HCT116 (cell line): ENCODE data around the gene WBP2NL. TPM values are rescaled to one million over a fixed set of nuclear protein-coding genes. Genes with fewer than 3 reads are reported as not detected.

Source experiments
- ATAC-seq: fragments of 200-7000 bp; cut with Tn5 transposase; 2 replicates; pipeline ENCODE4 v1.9.1; 2020; ENCODE audit warnings: mild to moderate bottlenecking, moderate library complexity
- BruUV-seq: library from RNA; stranded (reverse); fragments of 400-500 nt; replicated peaks from 2 replicates; lab custom pipeline; 2021; lab: Mats Ljungman, UMichigan
- CTCF ChIA-PET: fragments of 300-600 bp; sonication (Branson Sonifier 250); formaldehyde crosslinking; loops from one replicate; lab custom pipeline; 2021; ENCODE audit warnings: antibody characterized with exemption; lab: Charles Lee
- POLR2A ChIA-PET: fragments of 300-600, 350-600 bp; sonication (Branson Sonifier 250); formaldehyde crosslinking; loops from one replicate; lab custom pipeline; 2021; ENCODE audit warnings: antibody characterized with exemption; lab: Charles Lee
- RAD21 ChIA-PET, 2 experiments: fragments of 300-600 bp; sonication (Branson Sonifier 250); formaldehyde crosslinking; loops; one replicate each; lab custom pipeline; 2023; ENCODE audit warnings: low total read pairs in 2 of 2; ENCODE audit not compliant: uncharacterized antibody in 2 of 2, unreplicated experiment in 2 of 2, low non-redundant PET in 1 of 2; lab: Charles Lee
- DNase-seq: peaks from one replicate; pipeline ENCODE4 v3.0.0-alpha.2; 2010; ENCODE audit warnings: low read depth, low spot score
- H2AFZ ChIP-seq: fragments of 200-600 bp; shearing (Covaris generic), sonication (generic); 2 replicates; pipeline ENCODE4 v1.6.1; 2017; ENCODE audit warnings: low read depth, mixed run types, mixed read lengths, antibody characterized with exemption, low read length; ENCODE audit not compliant: poor library complexity, severe bottlenecking
- H3K27ac ChIP-seq: 2 replicates; pipeline ENCODE4 v1.5.1; 2012; ENCODE audit warnings: low read depth, low read length
- H3K27me3 ChIP-seq: fragments of 200-600 bp; sonication (generic); 2 replicates; pipeline ENCODE4 v1.6.1; 2016; ENCODE audit warnings: mixed run types, low read length, mixed read lengths; ENCODE audit not compliant: insufficient read depth
- H3K36me3 ChIP-seq, 2 experiments: fragments of 200-500 bp in 1 of 2; fragments of 200-600 bp in 1 of 2; sonication (Bioruptor generic) in 1 of 2; sonication (generic) in 1 of 2; 2 replicates each; pipeline versions ENCODE4 v1.5.1 to v1.6.1; 2014 to 2016; ENCODE audit warnings: low read length in 2 of 2, inconsistent platforms in 1 of 2, mixed read lengths in 1 of 2, mixed run types in 1 of 2; ENCODE audit not compliant: insufficient read depth in 2 of 2, control insufficient read depth in 1 of 2
- H3K4me1 ChIP-seq, 2 experiments: fragments of 200-600 bp in 1 of 2; sonication (generic) in 1 of 2; 2 replicates each; pipeline versions ENCODE4 v1.5.1 to v1.6.1; 2012 to 2017; ENCODE audit warnings: low read length in 2 of 2, inconsistent platforms in 1 of 2, mild to moderate bottlenecking in 1 of 2, mixed read lengths in 1 of 2, mixed run types in 1 of 2, moderate library complexity in 1 of 2; ENCODE audit not compliant: insufficient read depth in 2 of 2, control insufficient read depth in 1 of 2
- H3K4me2 ChIP-seq: fragments of 200-600 bp; sonication (generic); 2 replicates; pipeline ENCODE4 v1.6.1; 2017; ENCODE audit warnings: mixed run types, low read length, mixed read lengths
- H3K4me3 ChIP-seq, 2 experiments: fragments of 200-600 bp in 1 of 2; sonication (generic) in 1 of 2; replicated peaks in 1 of 2; 2 replicates each; pipeline ENCODE4 v1.5.1; 2011 to 2016; ENCODE audit warnings: low read length in 2 of 2, control low read depth in 1 of 2, low read depth in 1 of 2, mild to moderate bottlenecking in 1 of 2, mixed read lengths in 1 of 2, mixed run types in 1 of 2
- H3K79me2 ChIP-seq: fragments of 200-600 bp; sonication (generic); 2 replicates; pipeline ENCODE4 v1.6.1; 2017; ENCODE audit warnings: mild to moderate bottlenecking, mixed run types, low read length, moderate library complexity, mixed read lengths; ENCODE audit not compliant: insufficient read depth
- H3K9ac ChIP-seq: fragments of 200-600 bp; sonication (generic); 2 replicates; pipeline ENCODE4 v1.6.1; 2016; ENCODE audit warnings: low read length, mixed read lengths
- H3K9me2 ChIP-seq: fragments of 200-600 bp; sonication (generic), shearing (Covaris generic); 2 replicates; pipeline ENCODE4 v1.6.1; 2017; ENCODE audit warnings: mixed run types, mild to moderate bottlenecking, moderate library complexity; ENCODE audit not compliant: insufficient read depth
- H3K9me3 ChIP-seq, 2 experiments: fragments of 200-500 bp in 1 of 2; fragments of 200-600 bp in 1 of 2; sonication (Bioruptor generic) in 1 of 2; sonication (generic) in 1 of 2; 2 replicates each; pipeline ENCODE4 v1.6.1; 2014 to 2017; ENCODE audit warnings: low read length in 2 of 2, mixed read lengths in 2 of 2, inconsistent platforms in 1 of 2, low read depth in 1 of 2, mild to moderate bottlenecking in 1 of 2, mixed run types in 1 of 2, moderate library complexity in 1 of 2; ENCODE audit not compliant: control insufficient read depth in 1 of 2, insufficient read depth in 1 of 2
- H4K20me1 ChIP-seq: fragments of 200-600 bp; sonication (generic), shearing (Covaris generic); 2 replicates; pipeline ENCODE4 v1.6.1; 2017; ENCODE audit warnings: mixed run types, mild to moderate bottlenecking, moderate library complexity; ENCODE audit not compliant: insufficient read depth
- CEBPB ChIP-seq: IDR thresholded peaks from 2 replicates; pipeline ENCODE4 v1.6.1; 2012; ENCODE audit warnings: low read depth
- ELF1 ChIP-seq: IDR thresholded peaks from 2 replicates; pipeline ENCODE4 v1.6.1; 2012; ENCODE audit warnings: low read depth, borderline replicate concordance
- EZH2 ChIP-seq: fragments of 200-600 bp; sonication (generic); IDR thresholded peaks from 2 replicates; pipeline ENCODE4 v1.6.1; 2017; ENCODE audit warnings: antibody characterized with exemption, mixed run types
- RAD21 ChIP-seq: IDR thresholded peaks from 2 replicates; pipeline ENCODE4 v1.6.1; 2012; ENCODE audit warnings: low read depth, mild to moderate bottlenecking
- SP1 ChIP-seq: IDR thresholded peaks from 2 replicates; pipeline ENCODE4 v1.6.1; 2012; ENCODE audit warnings: low read depth
- TCF7L2 ChIP-seq: IDR thresholded peaks from 2 replicates; pipeline ENCODE4 v1.7.0; 2011; ENCODE audit warnings: borderline replicate concordance, inconsistent platforms; ENCODE audit not compliant: insufficient read depth, insufficient read length; ENCODE audit errors: extremely low read depth
- YY1 ChIP-seq: IDR thresholded peaks from 2 replicates; pipeline ENCODE4 v1.6.1; 2011; ENCODE audit warnings: low read length, low read depth, moderate library complexity, mild to moderate bottlenecking; ENCODE audit not compliant: insufficient replicate concordance; ENCODE audit errors: extremely low read depth
- ZFX ChIP-seq: fragments of 450-650 bp; IDR thresholded peaks from 2 replicates; pipeline ENCODE4 v1.6.1; 2017
- intact Hi-C: fragments of 100-400 bp; cut with micrococcal nuclease; formaldehyde crosslinking; loops from 2 replicates; pipeline ENCODE4 v1.10.0; 2022
- total RNA-seq: library from RNA; stranded (reverse); gene quantifications from one replicate; pipeline ENCODE4 v1.2.1, GENCODE V29; 2021; ENCODE audit not compliant: unreplicated experiment
- TF ChIP-seq, protein P1 (sequence below): IDR thresholded peaks from 2 replicates; pipeline ENCODE4 v1.6.1; 2011; ENCODE audit warnings: mild to moderate bottlenecking, low read length, moderate library complexity; ENCODE audit not compliant: insufficient replicate concordance; ENCODE audit errors: extremely low read depth
- TF ChIP-seq, protein P2 (sequence below): IDR thresholded peaks from 2 replicates; pipeline ENCODE4 v1.6.1; 2012

The WBP2NL gene
- total RNA-seq, 1 experiment from 2014 or later: not detected

DNA sequence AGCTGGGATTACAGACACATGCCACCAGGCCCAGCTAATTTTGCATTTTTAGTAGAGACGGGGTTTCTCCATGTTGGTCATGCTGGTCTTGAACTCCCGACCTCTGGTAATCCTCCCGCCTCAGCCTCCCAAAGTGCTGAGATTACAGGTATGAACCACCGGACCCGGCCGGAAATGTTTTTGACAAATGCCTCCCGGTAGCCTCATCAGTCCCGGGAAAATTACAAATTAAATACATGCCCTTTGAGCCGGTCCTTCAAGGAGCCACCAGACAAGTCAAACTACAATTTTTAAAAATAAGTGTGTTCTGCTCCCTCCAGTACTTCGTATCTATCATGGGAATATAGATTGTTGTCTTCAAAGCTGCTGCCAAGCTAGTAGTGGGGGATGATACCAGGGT, 17.5 kb downstream of the WBP2NL start:
- no peak overlapping the region for H3K4me3 ChIP-seq
- intact Hi-C loops: no loop called here
- H3K36me3 ChIP-seq: no peaks in the 10 kb centered on the region
- CTCF ChIA-PET: no interaction called here
- H3K27me3 ChIP-seq: no peaks in the 10 kb centered on the region
- H3K9me3 ChIP-seq: peaks cover 0 to 3% of the 10 kb centered on the region in 2 experiments; a peak in 1 of 4 replicates
- H3K9ac ChIP-seq: no peak overlapping the region
- no peak overlapping the region for H3K27ac ChIP-seq
- H3K4me1 ChIP-seq: no peaks in the 10 kb centered on the region
- DNase-seq (no peak), ATAC-seq (no peak)
- BruUV-seq: no TSS peak
- no peaks in the 10 kb centered on the region for H3K9me2 ChIP-seq
- no peaks in the 10 kb centered on the region for H4K20me1 ChIP-seq
- no peak overlapping the region for H3K4me2 ChIP-seq
- RAD21 ChIA-PET: no interaction called here
- TF ChIP-seq, protein P1, sequence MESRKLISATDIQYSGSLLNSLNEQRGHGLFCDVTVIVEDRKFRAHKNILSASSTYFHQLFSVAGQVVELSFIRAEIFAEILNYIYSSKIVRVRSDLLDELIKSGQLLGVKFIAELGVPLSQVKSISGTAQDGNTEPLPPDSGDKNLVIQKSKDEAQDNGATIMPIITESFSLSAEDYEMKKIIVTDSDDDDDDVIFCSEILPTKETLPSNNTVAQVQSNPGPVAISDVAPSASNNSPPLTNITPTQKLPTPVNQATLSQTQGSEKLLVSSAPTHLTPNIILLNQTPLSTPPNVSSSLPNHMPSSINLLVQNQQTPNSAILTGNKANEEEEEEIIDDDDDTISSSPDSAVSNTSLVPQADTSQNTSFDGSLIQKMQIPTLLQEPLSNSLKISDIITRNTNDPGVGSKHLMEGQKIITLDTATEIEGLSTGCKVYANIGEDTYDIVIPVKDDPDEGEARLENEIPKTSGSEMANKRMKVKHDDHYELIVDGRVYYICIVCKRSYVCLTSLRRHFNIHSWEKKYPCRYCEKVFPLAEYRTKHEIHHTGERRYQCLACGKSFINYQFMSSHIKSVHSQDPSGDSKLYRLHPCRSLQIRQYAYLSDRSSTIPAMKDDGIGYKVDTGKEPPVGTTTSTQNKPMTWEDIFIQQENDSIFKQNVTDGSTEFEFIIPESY: no peak
- TF ChIP-seq EZH2 (no peak), TCF7L2 (no peak), CEBPB (no peak), ZFX (no peak), RAD21 (no peak), YY1 (no peak), SP1 (no peak), ELF1 (no peak)
- TF ChIP-seq, protein P2, sequence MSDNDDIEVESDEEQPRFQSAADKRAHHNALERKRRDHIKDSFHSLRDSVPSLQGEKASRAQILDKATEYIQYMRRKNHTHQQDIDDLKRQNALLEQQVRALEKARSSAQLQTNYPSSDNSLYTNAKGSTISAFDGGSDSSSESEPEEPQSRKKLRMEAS: no peak
- H3K79me2 ChIP-seq: no peaks in the 10 kb centered on the region
- no peak overlapping the region for H2AFZ ChIP-seq
- POLR2A ChIA-PET: no interaction called here
